KMS-11 (cell line): ENCODE measurements around the gene PCGF1.

ENCODE experiments used
- H2AFZ ChIP-seq: fragments of 200-600 bp; sonication (generic); 2 replicates; pipeline ENCODE4 v1.6.1; 2016; ENCODE audit warnings: antibody characterized with exemption, mixed run types, low read depth
- H3K27ac ChIP-seq: fragments of 200-600 bp; sonication (generic); 2 replicates; pipeline ENCODE4 v1.6.1; 2016; ENCODE audit warnings: mild to moderate bottlenecking, mixed run types
- H3K27me3 ChIP-seq: fragments of 200-600 bp; sonication (generic); 2 replicates; pipeline ENCODE4 v1.6.1; 2017; ENCODE audit warnings: mild to moderate bottlenecking, low read depth, mixed run types, moderate library complexity; ENCODE audit not compliant: insufficient read depth
- H3K36me3 ChIP-seq: fragments of 200-600 bp; sonication (generic); 2 replicates; pipeline ENCODE4 v1.6.1; 2017; ENCODE audit warnings: mild to moderate bottlenecking, mixed run types; ENCODE audit not compliant: insufficient read depth
- H3K4me1 ChIP-seq: fragments of 200-600 bp; sonication (generic); 2 replicates; pipeline ENCODE4 v1.6.1; 2016; ENCODE audit warnings: mild to moderate bottlenecking, low read depth, mixed run types; ENCODE audit not compliant: poor library complexity, severe bottlenecking
- H3K4me2 ChIP-seq: fragments of 200-600 bp; sonication (generic); 2 replicates; pipeline ENCODE4 v1.7.0; 2016; ENCODE audit warnings: mild to moderate bottlenecking, mixed run types
- H3K4me3 ChIP-seq: fragments of 200-600 bp; sonication (generic); IDR thresholded peaks from 2 replicates; pipeline ENCODE4 v1.6.1; 2017; ENCODE audit warnings: low read depth, low read length, mixed read lengths; ENCODE audit not compliant: insufficient read depth
- H3K79me2 ChIP-seq: fragments of 200-600 bp; sonication (generic); 2 replicates; pipeline ENCODE4 v1.6.1; 2016; ENCODE audit warnings: low read depth, mixed run types; ENCODE audit not compliant: insufficient read depth
- H3K9ac ChIP-seq: fragments of 200-600 bp; sonication (generic); 2 replicates; pipeline ENCODE4 v1.6.1; 2016; ENCODE audit warnings: mild to moderate bottlenecking, mixed run types
- H4K20me1 ChIP-seq: fragments of 200-600 bp; sonication (generic); 2 replicates; pipeline ENCODE4 v1.6.1; 2016; ENCODE audit warnings: mild to moderate bottlenecking, mixed run types; ENCODE audit not compliant: insufficient read depth
- CTCF ChIP-seq: fragments of 200-600 bp; sonication (generic); conservative IDR thresholded peaks from 2 replicates; pipeline ENCODE4 v1.6.1; 2017; ENCODE audit warnings: low read depth, mild to moderate bottlenecking, antibody characterized with exemption, low read length, moderate library complexity, mixed read lengths

The PCGF1 gene

GRCh38 chr2:74512744-74513604 is 5.5 kb upstream of the PCGF1 start:
- Histone ChIP-seq H4K20me1 (no peaks in the 10 kb centered on the region), H3K4me1 (peaks cover 9% of the 10 kb centered on the region), H3K4me3 (no peak overlapping the region), H3K79me2 (no peaks in the 10 kb centered on the region), H3K27ac (no peak overlapping the region), H3K27me3 (peaks cover 46% of the 10 kb centered on the region), H2AFZ (no peak overlapping the region), H3K9ac (no peak overlapping the region), H3K4me2 (no peak overlapping the region), H3K36me3 (no peaks in the 10 kb centered on the region)
- no peak for TF ChIP-seq CTCF

- Histone ChIP-seq H3K27me3 (peaks cover 38% of the 10 kb centered on the region), H2AFZ (no peak overlapping the region), H3K9ac (no peak overlapping the region), H4K20me1 (no peaks in the 10 kb centered on the region), H3K4me3 (no peak overlapping the region), H3K4me2 (no peak overlapping the region), H3K4me1 (peaks cover 15% of the 10 kb centered on the region), H3K79me2 (peaks cover 7% of the 10 kb centered on the region), H3K27ac (no peak overlapping the region), H3K36me3 (no peaks in the 10 kb centered on the region)
- no peak for TF ChIP-seq CTCF
These were observed 3.9 kb upstream of the PCGF1 start for GRCh38 chr2:74511104-74511989.

DNA sequence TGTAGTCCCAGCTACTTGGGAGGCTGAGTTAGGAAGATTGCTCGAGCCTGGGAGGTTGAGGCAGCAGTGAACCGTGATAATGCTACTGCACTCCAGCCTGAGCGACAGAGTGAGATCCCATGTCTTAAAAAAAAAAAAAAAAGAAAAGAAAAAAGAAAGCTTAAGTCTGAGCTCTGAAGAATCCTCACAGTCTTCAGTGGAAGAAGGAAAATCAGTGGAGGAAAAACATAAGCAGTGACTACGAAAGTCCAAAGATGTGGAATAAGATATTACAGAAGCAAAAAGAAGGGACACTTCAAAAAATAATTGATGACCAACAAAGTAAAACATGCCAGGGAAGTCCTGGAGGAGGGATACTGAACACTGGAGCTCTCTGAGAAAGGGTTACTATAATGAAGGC is 2.8 kb upstream of the PCGF1 start:
- Histone ChIP-seq H4K20me1 (no peaks in the 10 kb centered on the region), H3K9ac (no peak overlapping the region), H3K4me3 (no peak overlapping the region), H2AFZ (no peak overlapping the region), H3K79me2 (peaks cover 13% of the 10 kb centered on the region), H3K4me2 (no peak overlapping the region), H3K36me3 (no peaks in the 10 kb centered on the region), H3K4me1 (peaks cover 23% of the 10 kb centered on the region), H3K27ac (no peak overlapping the region), H3K27me3 (peaks cover 38% of the 10 kb centered on the region)
- TF ChIP-seq CTCF = no peak

DNA sequence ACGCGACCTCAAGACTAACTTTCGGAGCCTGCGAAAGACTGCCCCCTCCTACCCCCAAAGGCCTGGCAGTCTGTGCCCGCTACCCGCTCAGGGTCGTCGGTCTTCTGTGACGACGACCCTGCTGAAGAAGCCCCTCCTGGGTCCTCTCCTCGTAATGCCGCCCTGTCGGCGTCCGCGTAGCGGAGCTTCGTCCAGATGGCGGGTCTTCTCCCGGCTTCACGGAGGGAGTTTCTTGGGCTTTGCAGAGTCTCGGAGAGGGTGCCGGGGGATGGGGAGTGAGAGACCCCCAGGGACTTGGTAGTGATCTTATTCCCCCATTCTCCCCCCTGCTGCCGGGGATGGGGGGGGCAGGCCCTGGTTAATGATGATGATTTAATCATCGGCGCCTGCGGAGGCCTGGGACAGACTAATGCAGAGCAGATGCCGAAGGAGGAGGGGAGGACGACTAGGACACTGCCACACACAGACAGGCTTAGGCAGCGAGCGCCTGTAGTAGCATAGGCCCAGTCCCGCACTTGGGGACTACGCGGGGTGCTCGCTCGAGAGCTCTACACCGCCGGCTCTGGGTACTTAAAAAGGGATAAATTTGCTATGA is 528 bp upstream of the PCGF1 start:
- no peak overlapping the region; the same call in 1 of the 2 replicates for H3K27ac ChIP-seq
- no peak for TF ChIP-seq CTCF
- H3K36me3 ChIP-seq = no peaks in the 10 kb centered on the region
- peak overlapping the region; percentile 84 for H3K4me3 ChIP-seq
- H3K79me2 ChIP-seq = peaks cover 13% of the 10 kb centered on the region
- no peaks in the 10 kb centered on the region for H4K20me1 ChIP-seq
- H2AFZ ChIP-seq = peak overlapping the region; percentile 99
- H3K4me1 ChIP-seq = peaks cover 19% of the 10 kb centered on the region
- peak overlapping the region; percentile 86 for H3K9ac ChIP-seq
- H3K27me3 ChIP-seq = peaks cover 23% of the 10 kb centered on the region
- H3K4me2 ChIP-seq = peak overlapping the region; percentile 81
